MCF 10A (cell line): ENCODE results near the gene GSS. TPM values are rescaled to one million over a fixed set of nuclear protein-coding genes. Genes with fewer than 3 reads are reported as not detected.
"Not testable (repeated sequence)": the region's sequence is repeated elsewhere in the genome, so short reads cannot be mapped to it uniquely, and the experiment has no call there.

Source experiments
- BruUV-seq: library from RNA; stranded (reverse); fragments of 400-500 nt; replicated peaks from 2 replicates; lab custom pipeline; 2021; lab: Mats Ljungman, UMichigan
- CTCF ChIA-PET: fragments of 300-600 bp; sonication (Branson Sonifier 250); formaldehyde crosslinking; extraction: SDS; loops from one replicate; lab custom pipeline; 2021; ENCODE audit warnings: antibody characterized with exemption, inconsistent platforms; lab: Yijun Ruan, JAX
- POLR2A ChIA-PET: fragments of 300-600, 350-650 bp; sonication (Branson Sonifier 250); formaldehyde crosslinking; extraction: SDS; loops from one replicate; lab custom pipeline; 2020; ENCODE audit warnings: antibody characterized with exemption, inconsistent platforms; lab: Yijun Ruan, JAX
- DNase-seq: peaks from one replicate; pipeline ENCODE4 v3.0.0-alpha.2; 2018; ENCODE audit not compliant: unreplicated experiment
- H3K27ac Mint-ChIP-seq: one replicate; pipeline ENCODE4 v1.8.0; 2022; ENCODE audit warnings: mild to moderate bottlenecking, low read depth, mixed read lengths; ENCODE audit not compliant: unreplicated experiment
- H3K27me3 Mint-ChIP-seq: one replicate; pipeline ENCODE4 v1.8.0; 2022; ENCODE audit warnings: mixed read lengths; ENCODE audit not compliant: insufficient read depth, unreplicated experiment
- H3K36me3 Mint-ChIP-seq: one replicate; pipeline ENCODE4 v1.8.0; 2022; ENCODE audit warnings: mild to moderate bottlenecking, moderate library complexity, mixed read lengths; ENCODE audit not compliant: insufficient read depth, unreplicated experiment
- H3K4me1 Mint-ChIP-seq: one replicate; pipeline ENCODE4 v1.8.0; 2022; ENCODE audit warnings: mixed read lengths; ENCODE audit not compliant: insufficient read depth, unreplicated experiment
- H3K4me3 Mint-ChIP-seq: one replicate; pipeline ENCODE4 v1.8.0; 2022; ENCODE audit warnings: mild to moderate bottlenecking, moderate library complexity, mixed read lengths; ENCODE audit not compliant: unreplicated experiment
- H3K9me3 Mint-ChIP-seq: one replicate; pipeline ENCODE4 v1.8.0; 2022; ENCODE audit warnings: mixed read lengths; ENCODE audit not compliant: unreplicated experiment
- intact Hi-C: fragments of 100-400 bp; cut with micrococcal nuclease; formaldehyde crosslinking; loops from 2 replicates; pipeline ENCODE4 v1.14.1; 2022
- total RNA-seq: library from RNA; stranded (reverse); gene quantifications from 2 replicates; pipeline ENCODE4 v1.2.3, GENCODE V29; 2022
- TF ChIP-seq, protein P1 (sequence below): fragments of 200-600 bp; IDR thresholded peaks from one replicate; pipeline ENCODE4 v1.8.0; 2022; ENCODE audit warnings: antibody characterized with exemption, mild to moderate bottlenecking; ENCODE audit not compliant: unreplicated experiment

The GSS gene
- total RNA-seq, 1 experiment from 2014 or later, result 115 TPM

DNA sequence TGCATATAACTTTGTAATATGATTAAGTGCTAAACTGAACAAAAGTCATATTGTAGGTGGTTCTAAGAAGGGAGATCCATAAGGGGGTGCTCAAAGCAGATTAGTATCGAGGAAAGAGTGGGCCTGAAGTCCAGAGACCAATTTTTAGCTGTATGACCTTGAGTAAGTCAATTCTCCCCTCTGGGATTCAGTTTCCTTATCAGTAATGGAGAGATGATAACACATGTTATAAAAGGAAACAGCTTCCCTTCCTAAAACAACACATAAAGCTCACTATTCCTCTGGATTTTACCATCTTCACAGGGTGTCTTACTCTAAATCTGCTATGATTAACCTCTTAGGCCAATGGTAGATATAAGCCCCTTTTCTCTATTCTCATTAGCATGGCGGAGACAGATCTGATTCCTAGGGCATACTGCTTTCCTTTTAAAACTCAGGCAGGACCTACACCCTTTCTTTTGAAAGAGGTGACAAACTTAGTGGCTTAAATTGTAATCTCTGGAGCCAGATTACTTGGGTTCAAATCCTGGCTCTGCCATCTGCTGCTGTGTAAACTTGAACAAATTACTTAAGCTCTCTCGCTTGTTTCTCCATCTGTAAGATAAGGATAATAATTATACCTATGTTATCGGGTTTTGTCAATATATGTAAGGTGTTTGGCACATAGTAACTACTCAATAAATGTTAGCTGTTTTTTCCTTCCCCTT, 39.7 kb downstream of the GSS start:
- ChIA-PET POLR2A (interaction anchor here (0.6 to 1.2 kb wide), 4 partner anchors 8 to 861 kb away, joined by 3 read pairs; no protein-coding TSS in a partner anchor), CTCF (interaction anchor here (0.6 to 2.5 kb wide), 3 partner anchors 40 to 83 kb away, joined by 3 to 6 read pairs (median 3); partner anchors contain the start of gene ACSS2)
- H3K4me3 Mint-ChIP-seq, result no peak overlapping the region
- H3K4me1 Mint-ChIP-seq, result peaks cover 16% of the 10 kb centered on the region
- TF ChIP-seq, protein P1, sequence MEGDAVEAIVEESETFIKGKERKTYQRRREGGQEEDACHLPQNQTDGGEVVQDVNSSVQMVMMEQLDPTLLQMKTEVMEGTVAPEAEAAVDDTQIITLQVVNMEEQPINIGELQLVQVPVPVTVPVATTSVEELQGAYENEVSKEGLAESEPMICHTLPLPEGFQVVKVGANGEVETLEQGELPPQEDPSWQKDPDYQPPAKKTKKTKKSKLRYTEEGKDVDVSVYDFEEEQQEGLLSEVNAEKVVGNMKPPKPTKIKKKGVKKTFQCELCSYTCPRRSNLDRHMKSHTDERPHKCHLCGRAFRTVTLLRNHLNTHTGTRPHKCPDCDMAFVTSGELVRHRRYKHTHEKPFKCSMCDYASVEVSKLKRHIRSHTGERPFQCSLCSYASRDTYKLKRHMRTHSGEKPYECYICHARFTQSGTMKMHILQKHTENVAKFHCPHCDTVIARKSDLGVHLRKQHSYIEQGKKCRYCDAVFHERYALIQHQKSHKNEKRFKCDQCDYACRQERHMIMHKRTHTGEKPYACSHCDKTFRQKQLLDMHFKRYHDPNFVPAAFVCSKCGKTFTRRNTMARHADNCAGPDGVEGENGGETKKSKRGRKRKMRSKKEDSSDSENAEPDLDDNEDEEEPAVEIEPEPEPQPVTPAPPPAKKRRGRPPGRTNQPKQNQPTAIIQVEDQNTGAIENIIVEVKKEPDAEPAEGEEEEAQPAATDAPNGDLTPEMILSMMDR, result no peak
- DNase-seq, result no peak
- H3K27me3 Mint-ChIP-seq, result no peaks in the 10 kb centered on the region
- no peaks in the 10 kb centered on the region for H3K9me3 Mint-ChIP-seq
- H3K27ac Mint-ChIP-seq, result no peak overlapping the region
- peaks cover 11% of the 10 kb centered on the region for H3K36me3 Mint-ChIP-seq
- BruUV-seq, result no TSS peak
- intact Hi-C loops, result no loop called here

DNA sequence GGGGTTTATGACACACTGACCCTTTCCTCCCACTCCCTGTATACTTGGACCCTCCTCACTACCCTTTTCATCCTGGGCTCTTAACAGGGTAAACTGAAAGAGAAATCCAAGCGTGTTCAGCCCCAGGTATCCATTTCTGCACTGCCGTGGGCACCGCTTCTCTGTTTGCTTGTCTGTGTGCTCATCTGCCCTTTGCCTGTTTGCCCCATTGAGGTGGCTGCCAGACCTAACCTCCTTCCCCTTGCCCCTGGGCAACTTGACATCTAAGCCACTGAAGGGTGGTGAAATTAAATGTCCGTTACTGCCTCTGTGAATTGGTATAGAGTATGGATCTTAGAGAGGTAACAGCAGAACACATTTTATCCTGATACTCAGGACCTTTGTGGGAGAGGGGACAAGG, 40.5 kb downstream of the GSS start:
- Mint-ChIP-seq H3K27me3 (no peaks in the 10 kb centered on the region), H3K36me3 (peaks cover 5% of the 10 kb centered on the region), H3K27ac (peak overlapping the region; percentile 17), H3K9me3 (no peaks in the 10 kb centered on the region), H3K4me1 (peaks cover 8% of the 10 kb centered on the region), H3K4me3 (no peak overlapping the region)
- no peak for DNase-seq
- no TSS peak for BruUV-seq
- intact Hi-C loops, result no loop called here
- TF ChIP-seq, protein P1, result no peak
- ChIA-PET CTCF (interaction anchor here (0.6 kb wide), 1 partner anchor 487 kb away, joined by 6 read pairs; no protein-coding TSS in a partner anchor), POLR2A (interaction anchor here (0.7 kb wide), 1 partner anchor 861 kb away, joined by 3 read pairs; no protein-coding TSS in a partner anchor)

DNA sequence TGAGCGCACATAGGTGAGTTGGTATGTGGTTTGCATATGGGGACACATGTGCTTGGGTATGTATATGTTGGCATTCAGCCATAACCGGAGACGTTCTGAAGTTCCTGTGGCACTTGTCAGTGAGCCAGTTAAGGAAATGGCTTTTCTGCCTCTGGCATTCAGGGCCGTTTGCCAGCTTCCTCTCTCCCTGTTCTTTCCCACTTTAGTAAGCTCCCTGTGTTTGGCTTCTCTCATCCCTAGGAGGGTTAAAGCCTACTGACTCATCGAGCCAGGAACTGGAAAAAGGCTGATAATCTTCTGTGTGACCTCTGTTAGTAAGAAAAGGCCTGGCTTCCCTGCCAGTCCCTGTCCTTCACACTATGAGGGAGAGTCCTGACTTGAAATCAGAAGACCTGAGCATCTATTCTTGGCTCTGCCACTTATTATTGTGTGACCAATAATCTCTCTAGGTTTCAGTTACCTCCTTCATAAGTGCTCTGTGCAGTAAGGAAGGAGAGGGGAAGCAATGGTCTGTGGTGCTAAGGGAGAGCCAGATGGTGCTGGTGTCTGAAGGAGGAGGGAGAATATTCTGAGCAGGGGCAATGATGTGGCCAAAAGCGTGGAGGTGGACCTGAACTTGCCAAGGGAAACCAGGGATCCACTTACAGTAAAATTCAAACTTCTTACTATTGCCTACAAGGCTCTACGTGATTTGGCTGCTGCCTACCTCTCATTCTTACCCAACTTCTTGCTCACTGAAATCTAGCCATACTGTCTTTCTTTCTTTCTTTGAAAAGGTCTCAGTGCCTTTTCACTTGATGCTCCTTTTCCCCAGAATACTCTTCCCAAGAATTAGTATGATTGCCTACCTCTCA, 47.8 kb downstream of the GSS start:
- Mint-ChIP-seq H3K36me3 (peaks cover 3% of the 10 kb centered on the region), H3K4me3 (peak overlapping the region; percentile 26), H3K9me3 (no peaks in the 10 kb centered on the region), H3K27ac (peak overlapping the region; percentile 55), H3K4me1 (peaks cover 24% of the 10 kb centered on the region), H3K27me3 (no peaks in the 10 kb centered on the region)
- no TSS peak for BruUV-seq
- TF ChIP-seq, protein P1, result no peak
- ChIA-PET CTCF (interaction anchor here (1.0 to 1.4 kb wide), 2 partner anchors 32 to 34 kb away, joined by 4 to 6 read pairs; no protein-coding TSS in a partner anchor), POLR2A (interaction anchor here (0.6 to 2.9 kb wide), 17 partner anchors 9 to 370 kb away, joined by 3 to 44 read pairs (median 4); partner anchors contain the start of genes ACSS2, GSS, MMP24OS and MYH7B)
- peak; percentile 99 for DNase-seq
- intact Hi-C loops, result no loop called here

DNA sequence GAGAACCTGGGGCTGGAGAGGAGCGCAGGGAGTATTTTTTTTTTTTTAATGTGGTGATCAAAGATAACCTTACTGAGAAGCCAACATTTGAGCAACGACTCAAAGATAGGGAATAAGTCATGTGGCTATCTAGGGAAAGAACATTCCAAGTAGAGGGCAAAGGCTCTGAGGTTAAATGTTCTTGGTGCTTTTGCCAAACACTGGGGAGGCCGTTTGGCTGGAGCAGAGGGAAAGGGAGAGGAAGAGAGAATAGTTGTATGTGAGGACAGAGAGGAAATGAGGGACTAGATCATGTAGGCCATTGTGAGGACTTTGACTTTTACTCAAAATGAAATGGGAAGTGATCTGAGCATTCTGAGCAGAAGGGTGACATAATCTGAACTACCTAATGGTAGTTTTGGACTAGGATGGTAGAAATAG, 51.4 kb downstream of the GSS start:
- no TSS peak for BruUV-seq
- H3K36me3 Mint-ChIP-seq, result peaks cover 8% of the 10 kb centered on the region
- intact Hi-C loops, result no loop called here
- TF ChIP-seq, protein P1, result no peak
- no peak for DNase-seq
- POLR2A ChIA-PET, result interaction anchor here (1.9 kb wide), 1 partner anchor 18 kb away, joined by 9 read pairs; no protein-coding TSS in a partner anchor
- no peak overlapping the region for H3K27ac Mint-ChIP-seq
- no peaks in the 10 kb centered on the region for H3K9me3 Mint-ChIP-seq
- peaks cover 30% of the 10 kb centered on the region for H3K4me1 Mint-ChIP-seq
- no peak overlapping the region for H3K4me3 Mint-ChIP-seq
- CTCF ChIA-PET, result interaction anchor here (0.6 to 1.1 kb wide), 5 partner anchors 11 to 413 kb away, joined by 3 to 4 read pairs (median 4); no protein-coding TSS in a partner anchor
- H3K27me3 Mint-ChIP-seq, result no peaks in the 10 kb centered on the region

DNA sequence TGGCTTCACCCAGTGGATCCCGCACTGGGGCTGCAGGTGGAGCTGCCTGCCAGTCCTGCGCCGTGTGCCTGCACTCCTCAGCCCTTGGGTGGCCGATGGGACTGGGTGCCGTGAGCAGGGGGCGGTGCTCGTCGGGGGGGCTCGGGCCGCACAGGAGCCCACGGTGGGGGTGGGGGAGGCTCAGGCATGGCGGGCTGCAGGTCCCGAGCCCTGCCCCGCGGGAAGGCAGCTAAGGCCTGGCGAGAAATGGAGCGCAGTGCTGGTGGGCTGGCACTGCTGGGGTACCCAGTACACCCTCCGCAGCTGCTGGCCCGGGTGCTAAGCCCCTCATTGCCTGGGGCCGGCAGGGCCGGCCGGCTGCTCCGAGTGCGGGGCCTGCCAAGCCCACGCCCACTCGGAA, 56.9 kb downstream of the GSS start:
- BruUV-seq, intact Hi-C loops, H3K27ac Mint-ChIP-seq, DNase-seq, H3K27me3 Mint-ChIP-seq, H3K36me3 Mint-ChIP-seq, H3K9me3 Mint-ChIP-seq, H3K4me3 Mint-ChIP-seq: not testable (repeated sequence)
- ChIA-PET CTCF (interaction anchor here (0.6 kb wide), 1 partner anchor 19 kb away, joined by 3 read pairs; no protein-coding TSS in a partner anchor), POLR2A (interaction anchor here (1.2 to 4.1 kb wide), 2 partner anchors 8 to 22 kb away, joined by 3 to 22 read pairs; partner anchors contain the start of gene ACSS2)
- H3K4me1 Mint-ChIP-seq, result peaks cover 26% of the 10 kb centered on the region
